DLD1 (cell line): ENCODE data around the gene CREB5.
"Not testable (repeated sequence)": the region's sequence is repeated elsewhere in the genome, so short reads cannot be mapped to it uniquely, and the experiment has no call there.

Experiments used
- in situ Hi-C: cut with HindIII; loops from 2 replicates; pipeline ENCODE4 v1.10.0; 2017; ENCODE audit warnings: low sequenced_read_pairs

CREB5 gene

DNA sequence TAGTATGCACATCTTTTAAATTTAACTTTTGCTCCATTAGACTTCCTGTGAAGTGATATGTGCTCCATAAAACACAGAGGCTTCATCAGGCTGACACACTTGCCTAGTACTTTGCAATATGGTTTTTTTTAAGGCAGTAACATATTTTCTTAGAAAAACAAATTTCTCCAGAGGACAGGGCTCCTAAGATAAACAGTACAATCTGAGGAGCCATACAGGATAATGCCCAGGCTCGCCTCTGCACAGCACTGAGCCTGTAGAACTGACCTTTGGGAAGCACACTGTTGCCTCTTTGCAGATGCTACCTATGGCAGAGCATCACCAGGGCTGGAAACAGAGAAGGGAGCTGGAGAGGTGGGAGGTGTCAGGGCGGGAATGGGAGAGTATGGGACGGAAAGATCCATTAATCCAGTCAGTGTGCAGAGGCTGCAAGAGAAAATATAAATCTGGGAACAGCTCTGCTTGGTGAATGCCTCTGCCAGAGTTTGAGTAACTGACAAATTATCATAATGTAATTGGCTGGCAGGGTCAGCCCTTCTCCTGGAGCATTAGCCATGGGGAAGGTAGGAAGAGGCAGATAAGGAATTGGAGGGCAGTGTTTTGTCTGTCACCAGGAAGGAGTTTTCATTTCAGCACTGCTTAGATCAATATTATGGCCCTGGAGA lies 132.3 kb downstream of the CREB5 start:
- in situ Hi-C loops: no loop called here

DNA sequence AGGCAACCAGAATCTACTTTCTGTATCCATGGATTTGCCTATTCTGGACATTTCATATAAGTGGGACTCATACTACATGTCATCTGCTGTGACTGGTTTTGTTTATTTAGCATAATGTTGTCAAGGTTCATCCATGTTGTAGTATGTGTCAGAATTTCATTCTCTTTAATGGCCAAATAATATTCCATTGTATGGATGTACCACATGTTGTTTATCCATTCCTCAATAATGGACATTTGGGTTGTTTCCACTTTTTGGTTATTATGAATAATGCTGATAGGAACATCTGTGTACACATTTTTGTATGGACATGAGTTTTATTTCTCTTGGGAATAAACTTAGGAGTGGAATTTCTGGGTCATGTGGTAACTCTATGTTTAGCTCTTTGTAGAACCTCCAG lies 133.7 kb downstream of the CREB5 start:
- in situ Hi-C loops: no loop called here

DNA sequence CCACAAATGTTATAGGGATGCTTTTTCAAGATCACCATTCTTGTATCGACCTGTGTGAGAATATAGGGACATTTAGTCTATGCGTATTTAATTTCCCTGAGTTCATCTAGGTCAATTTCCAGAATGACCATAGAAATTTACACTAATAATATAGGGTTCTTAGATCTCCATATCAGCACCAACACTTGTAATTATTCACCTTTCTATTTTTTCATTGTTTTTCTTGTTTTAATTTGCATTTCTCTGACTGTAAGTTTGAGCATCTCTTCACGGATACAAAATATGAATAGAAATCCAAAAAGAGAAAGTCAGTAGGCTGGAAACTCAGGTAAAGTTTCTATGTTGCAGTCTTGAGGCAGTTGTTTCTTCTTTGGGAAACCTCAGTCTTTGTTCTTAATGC lies 134.8 kb downstream of the CREB5 start:
- in situ Hi-C loops: no loop called here

DNA sequence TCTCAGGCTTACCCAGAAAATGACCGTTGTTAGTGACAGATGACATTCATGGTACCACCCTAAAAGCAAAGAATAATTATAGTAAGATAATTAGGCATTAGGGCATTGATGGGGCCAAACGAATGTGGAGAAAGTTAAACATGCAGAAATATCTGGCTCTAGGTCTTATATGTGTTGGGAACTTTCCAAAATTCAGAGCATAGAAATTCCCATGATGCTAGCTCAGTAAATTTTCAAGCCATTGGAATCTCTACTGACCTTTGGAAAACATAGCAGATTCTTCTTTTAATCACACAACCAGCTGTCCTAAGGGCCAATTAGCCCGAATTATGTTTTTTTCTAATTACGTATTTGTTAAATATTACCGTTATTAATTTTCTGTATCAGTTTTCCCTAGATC lies 136.1 kb downstream of the CREB5 start:
- in situ Hi-C loops: no loop called here

DNA sequence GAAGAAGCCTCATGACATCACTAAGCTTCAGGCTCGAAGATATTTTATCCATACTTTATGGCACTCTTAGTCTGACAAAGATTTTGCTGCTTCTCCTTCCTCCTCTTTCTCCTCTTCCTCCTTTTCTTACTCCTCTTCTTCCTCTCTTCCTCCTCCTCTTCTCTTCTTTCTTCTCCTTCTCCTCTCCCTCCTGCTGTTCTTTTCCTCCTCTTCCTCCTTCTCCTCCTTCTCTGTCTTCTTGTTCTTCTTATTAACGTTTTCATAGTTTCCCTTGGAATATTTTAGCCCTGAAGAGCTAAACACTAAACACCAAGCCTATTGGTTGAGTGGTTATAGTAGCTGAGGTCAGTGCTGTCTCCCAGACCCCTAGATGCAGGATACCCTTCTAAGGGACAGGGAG lies 137.7 kb downstream of the CREB5 start:
- in situ Hi-C loops: no loop called here

DNA sequence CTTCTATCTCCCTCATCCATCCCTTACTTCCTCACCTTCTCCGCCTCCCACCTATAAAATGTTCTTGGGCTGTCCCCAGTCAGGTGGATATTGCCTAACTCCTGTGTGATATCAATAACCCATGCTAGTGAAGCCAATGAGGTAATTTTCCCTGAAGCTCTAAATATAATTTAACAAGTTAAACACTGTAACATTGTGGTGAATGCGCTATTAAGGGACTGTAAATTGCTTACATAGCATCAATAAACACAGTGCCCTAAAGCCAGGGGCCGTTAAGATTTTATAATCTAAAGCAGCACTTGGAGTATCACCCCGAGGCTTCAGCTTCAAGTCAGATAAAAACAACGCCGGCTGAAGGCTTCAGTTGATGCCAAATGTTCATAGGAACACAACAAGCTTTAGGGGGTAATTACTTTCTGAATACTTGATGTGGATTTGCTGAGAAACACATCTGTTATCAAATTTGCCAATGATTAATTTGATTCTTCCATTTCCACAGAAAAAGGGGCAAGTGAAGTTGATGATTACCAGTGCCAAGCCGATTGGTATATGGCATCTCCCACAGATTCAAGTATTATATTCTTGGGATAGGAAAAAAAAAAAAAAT lies 138.4 kb downstream of the CREB5 start:
- in situ Hi-C loops: no loop called here

DNA sequence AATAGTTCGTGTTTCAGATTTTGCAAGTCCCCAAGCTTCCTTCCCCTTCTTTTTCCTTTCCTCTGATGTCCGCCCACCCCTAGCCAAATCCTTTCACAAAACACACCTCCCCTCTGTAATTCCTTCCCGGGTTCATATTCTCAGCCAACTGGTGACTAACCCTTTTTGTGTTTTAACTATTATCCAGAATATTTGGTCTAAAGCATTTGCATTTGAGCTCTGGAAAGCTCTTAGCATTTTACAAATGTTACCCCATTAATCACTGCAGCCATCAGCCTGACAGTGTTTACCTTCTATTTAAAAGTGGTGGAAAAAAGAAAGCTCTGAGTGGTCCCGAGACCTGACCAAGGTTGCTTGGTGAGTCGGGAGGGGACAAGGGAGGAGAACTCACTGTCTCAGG lies 139.0 kb downstream of the CREB5 start:
- in situ Hi-C loops: no loop called here

DNA sequence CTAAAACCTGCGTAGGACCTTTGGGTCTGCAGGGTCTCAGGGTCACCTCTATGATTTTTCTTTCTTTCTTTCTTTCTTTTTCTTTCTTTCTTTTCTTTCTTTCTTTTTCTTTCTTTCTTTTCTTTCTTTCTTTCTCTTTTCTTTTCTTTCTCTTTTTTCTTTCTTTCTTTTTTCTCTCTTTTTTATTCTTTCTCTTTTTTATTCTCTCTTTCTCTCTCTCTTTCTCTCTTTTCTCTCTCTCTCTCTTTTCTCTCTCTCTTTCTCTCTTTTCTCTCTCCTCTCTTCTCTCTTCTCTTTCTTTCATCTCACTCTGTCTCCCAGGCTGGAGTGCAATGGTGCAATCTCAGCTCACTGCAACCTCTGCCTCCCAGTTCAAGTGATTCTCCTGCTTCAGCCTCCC lies 139.4 kb downstream of the CREB5 start:
- in situ Hi-C loops: not testable (repeated sequence)

DNA sequence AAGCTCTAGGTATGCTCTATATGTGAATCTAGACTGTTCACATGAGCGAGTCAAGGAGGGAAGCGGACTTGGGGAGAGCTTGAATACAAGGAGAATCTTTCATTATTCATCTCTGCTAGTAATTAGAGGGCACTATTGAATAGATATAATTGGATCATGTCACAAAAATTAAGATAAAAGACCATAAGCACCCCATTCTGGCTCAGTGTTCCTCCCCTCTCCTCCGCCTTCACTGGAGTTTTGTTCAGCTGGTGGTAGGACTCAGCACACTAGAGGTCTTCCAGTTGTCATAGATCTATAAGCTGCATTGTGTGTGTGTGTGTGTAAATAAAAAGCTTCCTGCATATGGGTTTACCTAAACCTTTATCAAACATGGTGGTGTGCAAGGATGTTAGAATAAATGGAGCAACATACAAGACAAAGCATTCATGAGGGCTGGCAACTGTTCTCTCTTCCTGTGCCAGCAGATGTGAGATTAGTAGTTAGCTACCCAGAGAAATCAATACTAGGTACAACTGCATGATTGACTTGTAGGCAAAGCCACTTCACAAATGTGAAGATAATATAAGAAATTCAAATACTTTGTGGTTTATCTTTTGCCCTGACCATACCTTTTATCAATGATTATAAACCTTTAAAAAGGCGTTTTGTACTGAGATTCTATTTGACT lies 142.6 kb downstream of the CREB5 start:
- in situ Hi-C loops: no loop called here

DNA sequence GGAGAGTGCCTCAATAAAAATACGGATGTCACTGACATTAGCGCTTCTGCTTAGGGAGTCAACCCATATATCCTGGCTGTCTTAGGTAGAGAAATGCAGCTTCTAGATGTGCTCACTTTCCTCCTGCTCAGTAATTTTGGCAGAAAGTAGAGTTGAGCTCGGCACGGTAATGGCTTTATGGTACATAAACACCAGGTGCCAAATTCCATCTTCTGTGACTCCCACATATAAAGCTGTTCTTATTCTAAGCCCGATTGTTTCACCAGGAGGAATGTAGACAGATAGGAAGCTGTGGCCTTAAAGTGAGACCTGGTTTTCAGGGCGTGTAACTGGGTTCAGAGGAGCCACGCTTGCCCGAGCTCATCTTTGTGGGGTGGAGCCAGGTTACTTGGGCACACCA lies 143.7 kb downstream of the CREB5 start:
- in situ Hi-C loops: no loop called here

DNA sequence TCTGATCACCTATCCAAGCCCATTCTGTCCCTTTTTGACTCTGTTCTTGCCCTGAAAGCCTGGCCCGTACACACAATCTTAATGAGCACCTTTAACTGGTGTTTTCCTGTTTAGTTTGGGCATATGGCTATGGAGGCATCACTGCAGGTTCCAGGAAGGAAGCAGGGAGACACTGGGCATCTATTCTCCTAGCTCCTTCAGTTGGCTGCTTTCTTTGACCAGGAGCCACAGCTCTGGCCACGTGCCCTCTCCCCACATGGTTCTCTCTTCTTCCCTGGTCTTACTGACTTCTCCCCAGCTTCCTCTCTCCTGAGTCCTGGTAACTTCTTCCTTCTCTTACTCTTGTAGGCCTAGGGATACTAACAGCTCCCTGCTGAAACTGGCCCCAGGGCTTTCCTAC lies 144.4 kb downstream of the CREB5 start:
- in situ Hi-C loops: no loop called here

DNA sequence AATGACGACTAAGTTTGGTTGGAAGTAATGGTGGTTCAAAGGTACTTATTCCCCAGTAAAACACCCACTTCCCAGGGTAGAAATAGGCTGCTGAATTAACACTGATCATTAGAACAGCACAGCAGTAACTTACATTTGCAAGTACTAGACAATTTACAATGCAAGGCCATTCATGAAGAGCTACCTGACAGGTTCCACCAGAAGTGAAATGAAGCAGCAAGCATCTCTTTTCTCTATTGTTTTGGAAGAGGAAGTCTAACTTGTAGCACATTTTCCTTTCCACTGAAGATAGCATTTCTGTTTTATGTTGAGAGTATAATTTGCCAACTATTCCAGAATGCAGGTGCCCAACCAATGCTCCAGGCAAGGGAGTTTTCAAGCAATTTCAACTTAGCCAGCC lies 145.9 kb downstream of the CREB5 start:
- in situ Hi-C loops: no loop called here

DNA sequence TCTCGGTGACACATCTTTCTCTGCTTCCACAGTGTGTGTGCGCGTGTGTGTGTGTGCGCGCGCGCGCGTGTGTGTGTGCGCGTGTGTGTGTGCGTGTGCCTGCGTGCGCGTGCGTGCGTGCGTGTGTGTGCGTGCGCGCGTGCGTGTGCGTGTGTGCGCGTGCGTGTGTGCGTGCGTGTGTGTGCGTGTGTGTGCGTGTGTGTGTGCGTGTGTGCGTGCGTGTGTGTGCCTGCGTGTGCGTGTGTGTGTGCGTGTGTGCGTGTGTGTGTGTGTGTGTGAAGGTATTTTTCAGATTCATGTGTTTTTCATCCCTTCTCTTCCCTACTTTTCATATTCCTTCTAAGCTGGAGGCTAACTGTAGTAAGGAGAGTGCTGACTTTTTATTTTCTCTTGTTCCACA lies 148.4 kb downstream of the CREB5 start:
- in situ Hi-C loops: no loop called here

DNA sequence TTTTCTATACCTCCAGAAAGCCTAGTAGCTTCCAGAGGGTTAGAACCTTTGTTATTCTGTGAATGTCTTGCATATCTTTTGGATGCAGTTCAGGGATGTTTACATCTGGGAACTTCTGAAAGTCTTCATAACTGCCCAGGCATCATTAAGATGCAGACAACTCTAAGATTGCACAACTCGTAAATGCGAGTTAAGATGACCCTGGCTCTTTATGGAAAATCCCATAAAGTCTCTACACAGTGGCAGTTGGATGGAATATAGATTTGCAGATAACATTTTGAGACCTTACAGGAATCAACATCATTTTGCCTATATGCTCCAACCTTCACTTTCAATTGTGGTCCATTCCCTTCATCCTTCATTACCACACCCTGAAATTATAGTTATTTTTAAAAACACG lies 151.7 kb downstream of the CREB5 start:
- in situ Hi-C loops: no loop called here

DNA sequence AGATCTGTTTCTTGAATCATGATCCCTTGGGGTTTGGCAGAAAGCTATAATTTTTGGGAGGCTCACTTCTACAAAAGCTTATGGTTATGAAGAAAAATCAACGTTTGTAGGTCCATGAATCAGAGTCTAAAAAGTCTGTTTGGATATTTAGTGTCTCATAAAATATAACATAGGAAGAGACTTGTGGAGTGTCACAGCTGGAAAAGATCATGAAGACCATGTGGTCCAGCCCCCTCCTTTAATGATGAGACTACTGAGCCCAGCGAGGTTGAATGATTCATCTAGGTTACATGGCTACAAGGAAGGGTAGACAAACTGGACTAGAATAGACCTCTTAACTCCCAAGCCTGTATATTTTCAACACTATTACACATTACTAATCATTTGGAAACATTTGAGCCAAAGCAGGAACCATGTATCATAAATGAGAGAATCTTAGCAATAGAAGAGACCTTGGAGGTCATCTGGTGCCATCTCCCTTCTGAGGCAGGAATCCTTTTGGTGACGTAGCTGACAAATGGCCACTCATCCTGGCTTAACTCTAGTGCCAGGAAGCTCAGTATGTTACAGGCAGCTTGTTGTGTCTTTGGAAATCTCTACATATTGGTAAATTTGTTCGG lies 152.5 kb downstream of the CREB5 start:
- in situ Hi-C loops: no loop called here

DNA sequence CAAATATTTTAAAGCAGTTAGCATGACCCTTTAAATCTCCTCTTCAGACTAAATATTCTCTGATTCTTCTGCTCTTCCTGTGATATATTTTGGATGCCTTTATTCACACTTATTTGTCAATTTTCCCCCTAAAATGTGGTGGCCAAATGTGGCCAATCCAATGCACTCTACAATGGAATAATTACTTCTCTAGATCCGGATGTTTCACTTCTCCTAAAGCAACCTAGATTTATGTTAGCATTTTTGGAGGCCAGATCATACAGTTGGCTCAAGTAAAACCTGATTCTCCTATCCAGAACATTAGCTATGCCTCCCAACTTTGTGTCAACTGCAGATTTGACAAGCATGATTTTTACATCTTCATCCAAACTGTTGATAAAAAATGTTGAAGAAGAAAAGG lies 153.7 kb downstream of the CREB5 start:
- in situ Hi-C loops: no loop called here

DNA sequence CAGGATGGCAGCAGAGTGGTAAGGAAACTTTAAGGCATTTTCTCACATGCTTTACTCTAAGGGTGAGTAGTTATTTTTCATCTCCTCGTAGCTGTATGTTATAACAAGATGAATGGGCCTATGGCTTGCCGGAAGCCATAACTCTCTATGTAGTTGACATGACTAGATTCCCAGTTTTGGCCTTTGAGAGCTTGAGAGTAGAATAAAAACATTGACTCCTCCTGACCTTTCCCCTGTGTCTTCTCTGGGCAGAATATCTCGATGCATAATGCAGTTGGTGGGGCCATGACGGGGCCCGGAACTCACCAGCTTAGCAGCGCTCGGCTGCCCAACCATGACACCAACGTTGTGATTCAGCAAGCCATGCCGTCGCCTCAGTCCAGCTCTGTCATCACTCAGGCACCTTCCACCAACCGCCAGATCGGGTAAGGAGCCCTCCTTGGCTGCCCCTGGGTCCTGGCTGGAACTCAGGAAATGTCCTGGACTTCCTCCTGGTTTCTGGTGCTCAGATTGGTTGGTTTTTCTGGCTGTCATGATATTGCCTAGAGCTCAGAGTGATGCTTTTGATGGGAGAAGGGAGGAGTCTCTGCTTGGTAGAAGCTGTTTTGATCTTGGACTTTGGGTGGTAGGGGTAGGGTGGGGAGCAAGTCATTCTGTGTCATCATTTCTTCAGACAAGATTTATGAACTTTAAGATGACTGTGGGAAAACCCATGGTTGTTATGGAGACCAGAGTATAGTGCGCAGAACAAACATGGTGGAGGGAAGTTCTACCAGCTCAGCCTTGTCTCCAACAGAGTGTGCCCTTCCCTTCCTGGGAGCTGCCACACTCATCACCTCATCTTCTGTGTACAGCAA lies 158.0 kb downstream of the CREB5 start:
- in situ Hi-C loops: no loop called here

DNA sequence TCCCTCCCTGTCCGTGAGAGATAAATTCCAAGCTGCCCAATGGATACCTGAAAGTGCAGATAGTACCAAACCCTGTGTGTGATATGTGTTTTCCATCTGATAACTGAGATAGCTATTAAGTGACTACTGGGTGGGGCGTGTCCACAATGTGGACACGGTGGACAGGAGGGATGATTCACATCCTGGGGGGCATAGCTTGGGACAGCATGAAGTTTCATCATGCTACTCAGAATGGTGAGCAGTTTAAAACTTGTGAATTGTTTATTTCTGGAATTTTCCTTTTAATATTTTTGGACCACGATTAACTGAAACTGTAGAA lies 158.6 kb downstream of the CREB5 start:
- in situ Hi-C loops: no loop called here

DNA sequence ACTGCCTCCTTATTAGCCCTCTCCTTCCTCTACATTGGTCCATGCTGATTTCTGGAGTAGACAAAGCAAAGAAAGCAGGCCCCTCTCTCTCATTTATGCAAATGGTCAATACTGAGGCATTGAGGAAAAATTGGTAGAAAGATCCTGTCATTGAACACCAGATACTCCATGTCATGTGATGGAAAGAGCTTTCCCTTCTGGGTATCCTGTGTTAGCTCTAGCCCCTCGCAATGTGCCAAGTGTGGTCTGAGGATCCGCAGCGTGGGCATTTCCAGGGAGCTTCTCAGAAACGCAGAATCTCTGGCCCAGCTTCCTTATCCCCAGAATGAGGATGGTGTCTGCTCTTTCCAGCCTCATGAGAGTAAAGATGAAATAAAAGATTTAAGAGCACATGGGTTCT lies 159.1 kb downstream of the CREB5 start:
- in situ Hi-C loops: no loop called here

DNA sequence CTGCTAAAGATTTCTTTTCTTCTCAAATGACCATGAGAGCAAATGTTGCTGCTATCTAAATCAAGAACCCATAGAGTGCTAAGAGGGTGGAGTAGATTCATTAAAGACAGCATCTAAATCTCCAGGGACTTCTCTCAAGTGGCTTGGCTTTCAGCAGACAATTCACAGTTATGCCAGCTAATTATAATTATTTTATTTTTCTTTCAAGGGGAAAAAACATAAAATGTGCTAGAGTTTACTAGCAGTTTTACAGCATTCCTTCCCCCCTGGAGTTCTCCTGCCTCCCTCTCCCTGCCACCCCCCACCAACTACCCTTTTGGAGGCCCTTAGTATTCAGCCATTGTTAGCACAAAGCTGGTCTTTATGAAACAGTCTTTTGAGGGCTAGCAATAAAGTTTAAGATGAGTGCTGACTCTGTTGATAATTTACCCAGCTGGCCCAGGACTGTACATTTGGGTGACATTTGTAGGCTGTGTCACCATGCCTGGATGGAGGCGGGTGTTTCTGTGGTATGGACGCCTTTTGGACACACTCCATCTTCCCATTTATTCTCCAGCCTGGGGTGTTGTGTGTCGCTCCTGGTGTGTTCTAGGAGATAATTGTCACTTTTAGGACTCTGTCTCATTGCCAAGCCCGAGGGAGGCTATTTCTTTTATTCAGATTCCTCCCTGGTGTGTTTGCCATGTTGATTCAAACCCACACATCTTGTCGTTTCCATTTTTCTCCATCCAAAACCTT lies 160.2 kb downstream of the CREB5 start:
- in situ Hi-C loops: no loop called here
